Activated gamma-delta T cell (primary cell): ENCODE measurements around the gene ANO6.
"Not testable (repeated sequence)": the region's sequence is repeated elsewhere in the genome, so short reads cannot be mapped to it uniquely, and the experiment has no call there.

Experiments used
- DNase-seq: peaks from one replicate; lab custom pipeline; 2025; lab: John Stamatoyannopoulos, UW

ANO6 gene

GRCh38 chr12:45242180-45242579 lies 26.3 kb downstream of the ANO6 start:
- DNase-seq, result no peak

DNA sequence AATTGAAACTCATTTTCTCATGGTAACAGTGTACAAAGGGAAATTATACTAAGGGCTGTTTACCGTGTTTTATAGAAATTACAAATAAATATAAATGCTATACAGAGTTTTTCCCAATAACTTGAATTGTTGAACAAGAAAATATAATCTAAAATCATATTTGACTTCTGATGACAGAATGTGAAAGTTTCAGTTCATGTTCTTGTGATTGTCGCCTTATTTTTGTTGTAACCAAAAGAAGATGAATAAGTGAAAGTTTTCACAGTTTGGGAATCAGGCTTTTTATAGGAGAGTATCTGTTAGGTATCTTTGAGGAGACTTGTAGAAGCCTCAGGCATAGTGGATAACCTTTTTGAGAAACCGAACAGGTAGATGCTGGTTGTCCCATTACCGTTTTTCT lies 28.1 kb downstream of the ANO6 start:
- no peak for DNase-seq

GRCh38 chr12:45244561-45245343 lies 28.9 kb downstream of the ANO6 start:
- DNase-seq, result no peak

- DNase-seq, result no peak
These were observed 30.3 kb downstream of the ANO6 start for GRCh38 chr12:45246236-45246635.

GRCh38 chr12:45247589-45247988 lies 31.7 kb downstream of the ANO6 start:
- no peak for DNase-seq

GRCh38 chr12:45248095-45248494 lies 32.2 kb downstream of the ANO6 start:
- no peak for DNase-seq

- no peak for DNase-seq
These were observed 38.4 kb downstream of the ANO6 start for GRCh38 chr12:45254254-45254653.

- no peak for DNase-seq
These were observed 40.8 kb downstream of the ANO6 start for GRCh38 chr12:45256721-45257120.

DNA sequence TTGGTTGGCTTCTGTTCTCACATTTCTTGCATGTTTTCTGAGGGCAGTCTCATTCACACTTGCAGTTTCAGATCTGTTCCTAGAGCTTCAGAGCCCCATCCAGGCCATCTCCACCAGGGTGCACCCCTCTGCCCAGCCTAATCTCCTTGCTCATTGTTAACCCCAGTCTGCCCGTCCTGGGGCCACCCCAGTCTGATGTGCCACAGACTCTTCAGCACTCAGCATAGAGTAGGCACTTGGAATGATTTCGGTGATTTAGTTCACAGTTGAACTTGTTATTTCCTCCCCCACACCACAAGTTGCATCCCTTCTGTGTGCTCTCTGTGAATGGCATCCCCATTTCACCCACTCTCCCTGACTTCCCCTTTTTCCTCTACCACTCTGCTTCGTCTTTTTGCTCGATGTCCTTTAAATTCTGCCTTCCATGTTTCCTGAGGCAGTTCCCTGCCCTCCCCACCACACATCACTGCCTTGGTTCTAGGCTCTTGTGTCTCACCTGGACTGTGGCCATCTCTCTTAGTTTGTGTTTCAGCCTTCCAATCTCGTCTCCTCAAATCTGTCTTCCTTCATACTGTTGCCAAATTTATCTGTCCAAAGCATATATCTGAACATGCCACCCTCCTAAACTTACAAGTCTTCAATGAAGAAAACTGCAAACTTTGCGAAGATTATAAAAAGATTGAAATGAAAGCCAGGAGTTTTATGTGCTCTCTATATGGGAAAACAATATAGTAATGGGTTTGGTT lies 41.5 kb downstream of the ANO6 start:
- DNase-seq, result no peak

- DNase-seq, result no peak
These were observed 43.8 kb downstream of the ANO6 start for GRCh38 chr12:45259675-45260074.

DNA sequence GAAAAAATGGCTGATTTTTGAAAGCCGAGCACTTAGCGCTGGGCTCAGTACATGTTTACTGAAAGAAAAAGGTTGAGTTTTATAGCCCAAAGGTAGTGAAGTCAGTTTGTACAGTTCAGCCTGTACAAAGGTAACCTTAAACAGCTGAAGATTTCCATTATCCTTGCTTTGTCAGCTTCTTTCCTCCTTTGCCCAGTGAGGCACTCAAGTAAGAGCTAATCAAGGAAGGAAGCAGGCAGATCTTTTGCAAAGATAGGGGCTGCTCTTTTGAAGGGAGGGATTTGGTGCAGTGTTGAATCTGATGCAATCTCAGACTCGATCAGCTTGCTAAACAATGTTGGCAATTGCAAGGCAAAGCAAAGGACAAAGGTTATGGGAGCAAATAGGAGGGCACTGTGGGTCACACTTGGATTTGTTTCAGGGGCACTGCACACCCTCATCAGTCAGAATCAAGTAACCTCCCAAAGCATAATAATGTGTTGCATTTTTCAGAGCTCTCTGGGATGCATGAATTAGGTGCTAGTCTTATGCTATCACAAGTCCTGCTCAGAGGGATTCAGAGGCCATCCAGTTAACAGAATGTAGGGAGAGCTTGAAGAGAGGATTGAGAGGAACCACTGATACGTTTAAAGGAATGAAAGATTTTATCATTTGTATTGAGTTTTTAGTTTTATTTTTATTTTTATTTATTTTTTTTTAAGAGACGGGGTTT lies 44.4 kb downstream of the ANO6 start:
- no peak for DNase-seq

DNA sequence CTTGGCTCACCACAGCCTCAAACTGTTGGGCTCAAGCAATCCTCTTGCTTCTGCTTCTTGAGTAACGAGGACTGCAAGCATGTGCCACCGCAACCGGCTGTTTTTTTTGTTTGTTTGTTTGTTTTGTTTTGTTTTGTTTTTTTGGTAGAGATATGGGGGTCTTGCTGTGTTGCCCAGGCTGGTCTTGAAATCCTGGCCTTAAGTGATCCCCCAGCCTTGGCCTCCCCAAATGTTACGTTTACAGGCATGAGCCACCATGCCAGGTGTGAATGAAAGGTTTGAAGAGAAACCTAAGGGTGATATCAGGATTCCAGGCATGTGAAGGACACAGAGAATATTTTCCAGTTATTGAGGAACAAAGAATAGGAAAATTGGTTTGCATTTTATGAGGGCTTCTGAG lies 45.0 kb downstream of the ANO6 start:
- no peak for DNase-seq

- DNase-seq, result not testable (repeated sequence)
These were observed 46.3 kb downstream of the ANO6 start for GRCh38 chr12:45262185-45262584.

DNA sequence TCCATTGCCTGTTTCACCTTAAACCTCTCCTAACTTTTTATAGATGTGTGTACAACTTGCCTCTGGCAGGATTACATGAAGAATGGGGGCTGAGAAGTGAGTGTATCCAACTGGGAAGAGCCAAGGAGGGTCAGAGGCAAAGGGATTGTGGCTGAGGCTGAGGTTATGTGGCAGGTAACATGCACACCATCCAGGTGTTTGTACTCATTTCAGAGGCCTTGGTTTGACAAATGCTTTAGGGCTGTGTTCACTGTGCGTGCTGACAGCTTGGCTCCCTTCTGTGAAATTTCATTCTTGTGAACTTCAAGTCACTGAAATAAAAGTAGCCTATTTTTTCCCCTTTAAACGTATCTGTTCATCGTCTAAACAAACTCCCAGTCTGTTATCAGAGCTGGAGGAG lies 47.7 kb downstream of the ANO6 start:
- DNase-seq, result no peak

DNA sequence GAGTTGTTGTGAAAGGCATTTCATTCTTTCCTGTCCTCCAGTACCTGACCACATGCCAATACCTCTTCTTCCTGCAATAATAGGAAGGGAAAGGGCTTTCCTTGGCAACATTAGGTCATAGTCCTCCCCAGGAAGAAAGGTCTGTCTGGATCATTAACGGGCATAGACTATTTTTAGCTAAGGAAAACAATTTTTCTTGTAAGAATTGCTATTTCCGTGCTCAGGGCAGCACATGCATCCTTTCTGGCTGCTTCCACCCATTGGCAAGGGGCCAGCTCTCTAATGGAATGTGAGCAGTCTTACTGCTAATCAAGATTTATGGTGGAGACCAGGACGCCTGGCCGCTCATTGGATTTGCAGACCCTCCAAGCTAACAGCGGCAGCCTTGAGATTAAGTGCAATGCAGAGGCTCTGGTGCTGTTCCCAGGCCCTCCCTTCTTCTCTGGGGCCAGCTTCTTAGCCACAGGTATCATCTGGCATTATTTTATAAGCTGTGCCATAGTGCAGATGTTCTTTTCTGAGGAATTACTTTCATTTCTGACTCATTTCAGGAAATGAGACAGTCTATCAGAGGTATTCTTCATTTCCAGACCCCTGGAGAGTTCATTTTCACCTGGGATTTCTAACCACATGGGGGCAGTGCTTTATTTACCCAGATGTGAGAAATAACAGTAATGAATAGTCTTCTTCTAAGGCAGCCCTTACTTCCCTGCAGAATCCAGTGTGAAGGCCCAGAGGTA lies 52.9 kb downstream of the ANO6 start:
- DNase-seq, result no peak

DNA sequence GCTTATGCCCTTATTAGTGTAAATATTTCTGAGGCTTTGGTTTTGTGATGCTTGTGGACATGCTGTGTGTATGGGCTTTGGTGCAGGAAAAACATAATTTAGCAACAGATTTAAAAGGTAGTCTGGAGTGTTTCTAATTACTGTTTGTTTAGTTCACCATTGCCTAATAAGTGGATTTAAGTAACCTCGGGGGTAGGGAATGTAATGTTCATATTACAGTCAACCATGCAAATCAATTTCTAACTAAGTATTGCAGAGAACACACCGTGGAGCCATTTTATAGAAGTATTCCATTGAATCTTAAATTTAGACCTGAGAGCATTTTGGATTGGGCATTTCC lies 53.5 kb downstream of the ANO6 start:
- no peak for DNase-seq

- no peak for DNase-seq
These were observed 55.1 kb downstream of the ANO6 start for GRCh38 chr12:45270951-45271350.

GRCh38 chr12:45273717-45274271 lies 57.9 kb downstream of the ANO6 start:
- no peak for DNase-seq

- no peak for DNase-seq
These were observed 60.4 kb downstream of the ANO6 start for GRCh38 chr12:45276154-45276755.

DNA sequence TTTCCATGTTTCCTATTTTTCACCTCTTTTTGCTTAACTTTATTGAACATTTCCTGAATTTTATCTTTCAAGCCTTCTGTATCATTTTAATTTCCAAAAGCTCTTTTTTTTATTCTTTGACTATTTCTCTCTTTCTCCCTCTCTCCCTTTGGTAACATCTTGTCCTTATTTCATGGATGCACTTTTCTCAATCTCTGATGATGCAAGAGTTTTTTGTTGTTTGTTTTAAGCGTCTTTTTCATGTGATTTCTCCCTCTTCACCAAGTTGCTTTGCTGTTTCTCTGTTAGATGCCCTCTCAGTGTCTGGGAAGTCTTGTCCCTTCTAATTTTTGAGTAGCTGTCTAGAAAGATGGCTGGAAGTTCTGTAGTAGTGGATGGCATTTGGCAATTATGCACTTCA lies 62.6 kb downstream of the ANO6 start:
- DNase-seq, result no peak
